Measurements from ENCODE around the gene REELD1.

Gene REELD1

GRCh38 chr4:146255874-146256273 is 41.5 kb downstream of the REELD1 start:
- Histone ChIP-seq H3K27ac (no peak overlapping the region), H3K79me2 (no peaks in the 10 kb centered on the region), H3K9ac (no peak overlapping the region), H3K4me2 (ENCODE audit: low read length) (no peak overlapping the region), H2AFZ (no peak overlapping the region), H3K27me3 (ENCODE audit: control insufficient read depth, insufficient read depth, low read length) (no peaks in the 10 kb centered on the region), H3K4me3 (ENCODE audit: low read depth, low read length) (no peak overlapping the region), H3K36me3 (ENCODE audit: control insufficient read depth, insufficient read depth, low read length) (no peaks in the 10 kb centered on the region), H3K9me3 (ENCODE audit: control insufficient read depth, low read length) (no peaks in the 10 kb centered on the region), H3K4me1 (no peaks in the 10 kb centered on the region)
- no peak for TF ChIP-seq CTCF (IDR thresholded peaks at IDR 0.05)

- H3K4me1 ChIP-seq, result no peaks in the 10 kb centered on the region
- H2AFZ ChIP-seq, result no peak overlapping the region
- no peak for TF ChIP-seq CTCF (IDR thresholded peaks at IDR 0.05)
- no peaks in the 10 kb centered on the region for H3K27me3 ChIP-seq (ENCODE audit: control insufficient read depth, insufficient read depth, low read length)
- no peak overlapping the region for H3K27ac ChIP-seq
- no peak overlapping the region for H3K9ac ChIP-seq
- H3K4me2 ChIP-seq (ENCODE audit: low read length), result no peak overlapping the region
- H3K36me3 ChIP-seq (ENCODE audit: control insufficient read depth, insufficient read depth, low read length), result no peaks in the 10 kb centered on the region
- no peak overlapping the region for H3K4me3 ChIP-seq (ENCODE audit: low read depth, low read length)
- no peaks in the 10 kb centered on the region for H3K79me2 ChIP-seq
- no peaks in the 10 kb centered on the region for H3K9me3 ChIP-seq (ENCODE audit: control insufficient read depth, low read length)
Observed at GRCh38 chr4:146256328-146256727, 42.0 kb downstream of the REELD1 start.

GRCh38 chr4:146257511-146257910 is 43.2 kb downstream of the REELD1 start:
- Histone ChIP-seq H3K9ac (no peak overlapping the region), H3K4me3 (ENCODE audit: low read depth, low read length) (no peak overlapping the region)

GRCh38 chr4:146260521-146260920 is 46.2 kb downstream of the REELD1 start:
- Histone ChIP-seq H3K9ac (no peak overlapping the region), H3K27ac (no peak overlapping the region), H3K9me3 (ENCODE audit: control insufficient read depth, low read length) (no peaks in the 10 kb centered on the region), H3K4me2 (ENCODE audit: low read length) (no peak overlapping the region), H3K36me3 (ENCODE audit: control insufficient read depth, insufficient read depth, low read length) (no peaks in the 10 kb centered on the region), H3K27me3 (ENCODE audit: control insufficient read depth, insufficient read depth, low read length) (no peaks in the 10 kb centered on the region), H3K4me3 (ENCODE audit: low read depth, low read length) (no peak overlapping the region), H3K79me2 (no peaks in the 10 kb centered on the region), H2AFZ (no peak overlapping the region), H3K4me1 (no peaks in the 10 kb centered on the region)
- no peak for TF ChIP-seq CTCF (IDR thresholded peaks at IDR 0.05)

More at GRCh38 chr4:146257511-146257910, 43.2 kb downstream of the REELD1 start:
- Histone ChIP-seq H2AFZ (no peak overlapping the region), H3K36me3 (ENCODE audit: control insufficient read depth, insufficient read depth, low read length) (no peaks in the 10 kb centered on the region), H3K27ac (no peak overlapping the region), H3K4me2 (ENCODE audit: low read length) (no peak overlapping the region), H3K9me3 (ENCODE audit: control insufficient read depth, low read length) (no peaks in the 10 kb centered on the region), H3K27me3 (ENCODE audit: control insufficient read depth, insufficient read depth, low read length) (no peaks in the 10 kb centered on the region), H3K4me1 (no peaks in the 10 kb centered on the region), H3K79me2 (no peaks in the 10 kb centered on the region)
- TF ChIP-seq CTCF (IDR thresholded peaks at IDR 0.05), result no peak

- no peak for TF ChIP-seq CTCF (IDR thresholded peaks at IDR 0.05)
- Histone ChIP-seq H3K79me2 (no peaks in the 10 kb centered on the region), H3K4me3 (ENCODE audit: low read depth, low read length) (no peak overlapping the region), H3K27me3 (ENCODE audit: control insufficient read depth, insufficient read depth, low read length) (no peaks in the 10 kb centered on the region), H3K4me1 (no peaks in the 10 kb centered on the region), H3K9me3 (ENCODE audit: control insufficient read depth, low read length) (no peaks in the 10 kb centered on the region), H3K9ac (no peak overlapping the region), H3K4me2 (ENCODE audit: low read length) (no peak overlapping the region), H3K27ac (no peak overlapping the region), H2AFZ (no peak overlapping the region), H3K36me3 (ENCODE audit: control insufficient read depth, insufficient read depth, low read length) (no peaks in the 10 kb centered on the region)
Observed at GRCh38 chr4:146261041-146261440, 46.7 kb downstream of the REELD1 start.
